Smooth muscle cell (in vitro differentiated cells): ENCODE measurements around the gene CDCP2. TPM values are rescaled to one million over a fixed set of nuclear protein-coding genes. Genes with fewer than 3 reads are reported as not detected.

Experiments used
- DNase-seq: peaks from one replicate; lab custom pipeline; 2025; ENCODE audit not compliant: unreplicated experiment; lab: John Stamatoyannopoulos, UW
- H2AFZ ChIP-seq: fragments of 200-600 bp; sonication (generic); 2 replicates; pipeline ENCODE4 v1.6.0; 2016; ENCODE audit warnings: antibody characterized with exemption, low read depth, mild to moderate bottlenecking
- H3F3A ChIP-seq: fragments of 200-600 bp; sonication (generic); 2 replicates; pipeline ENCODE4 v1.6.0; 2017; ENCODE audit warnings: antibody characterized with exemption, low read depth
- H3K27ac ChIP-seq: fragments of 200-600 bp; sonication (generic); 2 replicates; pipeline ENCODE4 v1.5.1; 2016; ENCODE audit warnings: low read depth, mild to moderate bottlenecking
- H3K27me3 ChIP-seq: fragments of 200-600 bp; sonication (generic); 2 replicates; pipeline ENCODE4 v1.6.1; 2016; ENCODE audit warnings: low read depth, mild to moderate bottlenecking
- H3K36me3 ChIP-seq: fragments of 200-600 bp; sonication (generic); 2 replicates; pipeline ENCODE4 v1.5.1; 2016; ENCODE audit warnings: low read depth
- H3K4me1 ChIP-seq: fragments of 200-600 bp; sonication (generic); 2 replicates; pipeline ENCODE4 v1.5.1; 2016; ENCODE audit warnings: low read depth
- H3K4me2 ChIP-seq: fragments of 200-600 bp; sonication (generic); 2 replicates; pipeline ENCODE4 v1.6.0; 2016; ENCODE audit warnings: mild to moderate bottlenecking
- H3K4me3 ChIP-seq: fragments of 200-600 bp; sonication (generic); 2 replicates; pipeline ENCODE4 v1.5.1; 2016; ENCODE audit warnings: mild to moderate bottlenecking
- H3K79me2 ChIP-seq: fragments of 200-600 bp; sonication (generic); 2 replicates; pipeline ENCODE4 v1.6.0; 2016; ENCODE audit warnings: low read depth, mild to moderate bottlenecking
- H3K9ac ChIP-seq: fragments of 200-600 bp; sonication (generic); 2 replicates; pipeline ENCODE4 v1.6.0; 2016; ENCODE audit warnings: low read depth
- H3K9me3 ChIP-seq: fragments of 200-600 bp; sonication (generic); replicated peaks from 2 replicates; pipeline ENCODE4 v1.5.1; 2016; ENCODE audit warnings: low read depth
- H4K20me1 ChIP-seq: fragments of 200-600 bp; sonication (generic); 2 replicates; pipeline ENCODE4 v1.6.0; 2016; ENCODE audit warnings: low read depth
- WGBS: methylation state at CpG from one replicate; pipeline ENCODE4 v1.1.7; 2016; ENCODE audit warnings: low lambda C conversion rate; 5-methylcytosine and 5-hydroxymethylcytosine counted together
- polyA plus RNA-seq: library from polyadenylated mRNA; unstranded; fragments of >200 nt; fragmentation: Nextera tagmentation; extraction: Ambion mirVana; gene quantifications from 2 replicates; pipeline ENCODE4 v1.2.1, GENCODE V29; 2016
- total RNA-seq: library from RNA; depleted of rRNA; stranded (reverse); fragments of >200 nt; gene quantifications from 2 replicates; pipeline ENCODE4 v1.2.3, GENCODE V29; 2014
- TF ChIP-seq, protein P1 (sequence below): fragments of 200-600 bp; sonication (generic); IDR thresholded peaks from 2 replicates; pipeline ENCODE4 v1.5.1; 2017; ENCODE audit warnings: borderline replicate concordance, mild to moderate bottlenecking, antibody characterized with exemption; ENCODE audit not compliant: insufficient read depth, poor library complexity, severe bottlenecking

The CDCP2 gene
- total and polyA plus RNA-seq, 2 experiments from 2014 or later = not detected

GRCh38 chr1:54165146-54165545, 12.3 kb upstream of the CDCP2 start:
- H3K27ac ChIP-seq = no peak overlapping the region
- no peaks in the 10 kb centered on the region for H3F3A ChIP-seq
- 96% methylated on average over 15 of the region's 15 CpGs for WGBS
- no peaks in the 10 kb centered on the region for H3K9me3 ChIP-seq
- H3K27me3 ChIP-seq = no peaks in the 10 kb centered on the region
- no peak overlapping the region for H3K9ac ChIP-seq
- TF ChIP-seq, protein P1, sequence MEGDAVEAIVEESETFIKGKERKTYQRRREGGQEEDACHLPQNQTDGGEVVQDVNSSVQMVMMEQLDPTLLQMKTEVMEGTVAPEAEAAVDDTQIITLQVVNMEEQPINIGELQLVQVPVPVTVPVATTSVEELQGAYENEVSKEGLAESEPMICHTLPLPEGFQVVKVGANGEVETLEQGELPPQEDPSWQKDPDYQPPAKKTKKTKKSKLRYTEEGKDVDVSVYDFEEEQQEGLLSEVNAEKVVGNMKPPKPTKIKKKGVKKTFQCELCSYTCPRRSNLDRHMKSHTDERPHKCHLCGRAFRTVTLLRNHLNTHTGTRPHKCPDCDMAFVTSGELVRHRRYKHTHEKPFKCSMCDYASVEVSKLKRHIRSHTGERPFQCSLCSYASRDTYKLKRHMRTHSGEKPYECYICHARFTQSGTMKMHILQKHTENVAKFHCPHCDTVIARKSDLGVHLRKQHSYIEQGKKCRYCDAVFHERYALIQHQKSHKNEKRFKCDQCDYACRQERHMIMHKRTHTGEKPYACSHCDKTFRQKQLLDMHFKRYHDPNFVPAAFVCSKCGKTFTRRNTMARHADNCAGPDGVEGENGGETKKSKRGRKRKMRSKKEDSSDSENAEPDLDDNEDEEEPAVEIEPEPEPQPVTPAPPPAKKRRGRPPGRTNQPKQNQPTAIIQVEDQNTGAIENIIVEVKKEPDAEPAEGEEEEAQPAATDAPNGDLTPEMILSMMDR = no peak
- no peaks in the 10 kb centered on the region for H3K79me2 ChIP-seq
- H3K4me1 ChIP-seq = no peaks in the 10 kb centered on the region
- H3K4me3 ChIP-seq = no peak overlapping the region
- no peak overlapping the region for H2AFZ ChIP-seq
- no peak overlapping the region for H3K4me2 ChIP-seq
- no peaks in the 10 kb centered on the region for H4K20me1 ChIP-seq
- no peaks in the 10 kb centered on the region for H3K36me3 ChIP-seq
- no peak for DNase-seq

DNA sequence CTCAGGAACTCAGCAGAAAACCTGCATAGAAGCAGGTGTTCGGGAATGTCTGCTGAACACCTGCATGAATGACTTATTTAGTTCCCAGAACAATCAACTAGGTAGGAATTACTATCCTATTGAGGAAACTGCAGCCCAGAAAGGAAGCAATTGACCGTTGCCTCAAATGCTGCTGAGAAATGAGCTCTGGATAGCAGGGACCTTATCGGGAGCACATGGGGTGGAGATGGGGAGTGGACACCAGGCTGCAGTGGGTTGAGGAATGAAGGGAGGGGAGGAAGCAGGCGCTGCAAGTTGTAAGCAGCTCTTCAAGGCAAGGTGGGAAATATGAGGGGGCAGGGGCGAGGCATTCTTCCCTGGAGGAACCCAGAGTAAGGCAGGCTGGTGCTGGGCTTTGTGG, 10.8 kb upstream of the CDCP2 start:
- Histone ChIP-seq H3K4me3 (no peak overlapping the region), H3K27me3 (no peaks in the 10 kb centered on the region), H3K4me2 (no peak overlapping the region), H3K9me3 (no peaks in the 10 kb centered on the region), H3K4me1 (no peaks in the 10 kb centered on the region), H4K20me1 (no peaks in the 10 kb centered on the region), H3K27ac (no peak overlapping the region), H2AFZ (no peak overlapping the region), H3K9ac (no peak overlapping the region), H3K79me2 (no peaks in the 10 kb centered on the region), H3K36me3 (no peaks in the 10 kb centered on the region), H3F3A (no peaks in the 10 kb centered on the region)
- TF ChIP-seq, protein P1 = no peak
- DNase-seq = no peak
- WGBS = 95% methylated on average over 5 of the region's 5 CpGs

DNA sequence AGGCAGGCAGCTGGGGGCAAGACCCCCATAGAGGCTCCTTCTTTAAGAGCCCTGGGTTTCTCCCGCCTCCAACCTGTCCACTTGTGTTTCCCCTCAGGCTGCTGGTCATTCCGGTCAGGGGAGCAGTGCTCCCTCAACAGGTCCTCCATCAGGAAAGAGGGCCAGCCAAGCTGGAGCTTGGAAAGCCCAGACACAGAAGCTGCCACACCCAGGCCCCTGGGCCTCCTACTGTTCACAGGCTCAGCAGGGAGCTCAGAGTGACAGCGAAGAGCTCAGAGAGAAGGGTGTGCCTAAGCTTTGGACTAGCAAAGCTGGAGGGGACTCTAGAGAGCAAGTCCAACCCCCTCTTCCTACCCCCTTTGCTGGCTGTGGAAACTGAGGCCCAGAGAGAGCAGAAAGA, 10.3 kb upstream of the CDCP2 start:
- no peak for DNase-seq
- WGBS = 88% methylated on average over 3 of the region's 3 CpGs
- H3K27ac ChIP-seq = no peak overlapping the region

More for the DNA sequence above, 10.3 kb upstream of the CDCP2 start:
- H3K79me2 ChIP-seq = no peaks in the 10 kb centered on the region
- H4K20me1 ChIP-seq = no peaks in the 10 kb centered on the region
- H3K4me3 ChIP-seq = no peak overlapping the region
- no peaks in the 10 kb centered on the region for H3K36me3 ChIP-seq
- H3F3A ChIP-seq = no peaks in the 10 kb centered on the region
- no peak overlapping the region for H3K9ac ChIP-seq
- H3K4me2 ChIP-seq = no peak overlapping the region
- H3K4me1 ChIP-seq = no peaks in the 10 kb centered on the region
- H3K27me3 ChIP-seq = no peaks in the 10 kb centered on the region
- no peaks in the 10 kb centered on the region for H3K9me3 ChIP-seq
- TF ChIP-seq, protein P1 = no peak
- no peak overlapping the region for H2AFZ ChIP-seq
